ENCODE results near the gene ALDH3A1.
"Not testable (repeated sequence)": the region's sequence is repeated elsewhere in the genome, so short reads cannot be mapped to it uniquely, and the experiment has no call there.

Gene ALDH3A1

DNA sequence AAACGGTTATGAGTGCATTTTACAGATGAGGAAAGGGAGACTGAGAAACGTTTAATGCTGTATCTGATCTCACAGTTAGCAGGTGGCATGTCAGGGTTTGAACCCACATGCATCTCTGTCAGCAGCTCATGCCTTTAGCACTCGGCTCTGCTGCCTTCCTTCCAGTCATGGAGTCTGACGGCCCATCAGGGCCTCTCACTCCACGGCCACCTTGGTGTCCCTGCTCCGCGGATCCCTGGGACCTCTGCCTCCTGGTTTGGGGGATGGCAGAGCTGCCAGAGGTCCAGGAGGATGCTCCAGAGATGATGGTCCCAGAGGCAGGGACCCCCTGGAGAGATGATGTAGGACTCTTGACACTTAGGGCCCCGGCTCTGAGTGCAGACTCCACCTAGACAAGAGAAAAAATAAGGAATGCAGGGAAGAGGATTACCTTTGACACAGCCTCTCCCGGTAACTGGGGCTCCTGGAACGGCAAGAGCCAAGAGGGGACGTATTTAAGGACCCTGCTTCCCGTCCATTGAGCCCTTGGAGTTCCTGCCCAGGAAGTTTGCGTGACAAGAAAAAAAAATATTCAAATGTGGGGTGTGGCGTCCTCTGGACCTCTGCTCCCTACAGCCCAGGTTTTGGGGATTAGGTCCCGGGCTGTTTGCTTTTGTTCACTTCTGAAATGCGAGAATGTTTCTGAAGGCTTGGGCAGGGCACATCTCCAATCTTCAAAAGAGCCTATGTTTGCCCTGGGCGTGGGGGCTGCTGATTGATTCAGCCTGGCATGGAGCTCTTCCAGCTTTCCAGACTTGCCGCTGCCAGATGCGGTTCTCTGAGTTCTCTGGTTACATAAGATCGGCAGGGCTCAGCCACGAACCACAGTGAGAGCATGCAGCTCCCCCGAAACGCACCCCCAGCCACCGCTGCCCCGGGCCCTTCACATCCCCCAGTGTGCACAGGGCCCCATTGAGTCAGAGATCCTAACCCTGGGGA, at the start of gene ALDH3A1:
Gene ALDH3A1 (minus strand): TSS at position 470 of the 978 bp plus-strand sequence. CDS start 3,169 bp downstream, outside the sequence.
- DNase-seq, result no peak

DNA sequence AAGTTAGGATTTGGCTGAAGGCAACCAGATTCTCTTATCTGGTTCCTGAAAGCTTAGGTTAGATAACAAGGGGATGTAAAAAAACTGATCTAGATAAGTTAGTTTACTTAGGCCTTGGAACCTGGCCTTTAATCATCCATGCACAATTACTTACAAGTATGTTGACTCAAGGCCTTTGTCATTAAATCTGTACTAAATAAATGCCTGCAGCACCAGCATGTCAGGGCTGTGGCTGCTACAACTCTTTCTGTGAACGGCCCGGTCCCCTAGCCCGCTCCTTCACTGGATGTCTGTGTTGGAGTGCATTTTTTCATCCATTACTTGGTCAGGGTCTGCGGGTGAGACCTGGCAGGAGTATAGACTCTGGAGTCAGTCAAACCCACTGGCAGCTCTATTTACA, 48.4 kb upstream of the ALDH3A1 start:
- no peak for DNase-seq

DNA sequence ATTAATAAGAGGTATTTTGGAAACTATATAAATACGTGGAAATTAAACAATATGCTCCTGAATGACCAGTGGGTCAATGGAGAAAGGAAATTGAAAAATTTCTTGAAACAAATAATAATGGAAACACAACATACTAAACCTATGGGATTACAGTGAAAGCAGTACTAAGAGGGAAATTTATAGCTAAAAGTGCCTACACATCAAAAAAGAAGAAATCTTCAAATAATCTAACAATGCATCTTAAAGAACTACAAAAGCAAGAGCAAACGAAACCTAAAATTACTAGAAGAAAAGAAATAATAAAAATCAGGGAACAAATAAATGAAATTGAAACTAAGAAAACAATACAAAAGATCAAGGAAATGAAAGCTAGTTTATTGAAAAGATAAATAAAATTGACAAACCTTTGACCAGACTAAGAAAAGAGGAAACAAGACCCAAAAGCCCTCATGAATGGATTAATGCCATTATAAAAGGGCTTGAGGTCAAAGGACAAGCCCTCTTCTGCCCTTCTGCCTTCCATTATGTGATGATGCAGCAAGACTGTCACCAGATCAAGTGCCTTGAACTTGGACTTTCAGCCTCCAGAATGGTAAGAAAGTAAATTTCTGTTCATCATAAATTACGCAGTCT, 43.9 kb upstream of the ALDH3A1 start:
- no peak for DNase-seq

DNA sequence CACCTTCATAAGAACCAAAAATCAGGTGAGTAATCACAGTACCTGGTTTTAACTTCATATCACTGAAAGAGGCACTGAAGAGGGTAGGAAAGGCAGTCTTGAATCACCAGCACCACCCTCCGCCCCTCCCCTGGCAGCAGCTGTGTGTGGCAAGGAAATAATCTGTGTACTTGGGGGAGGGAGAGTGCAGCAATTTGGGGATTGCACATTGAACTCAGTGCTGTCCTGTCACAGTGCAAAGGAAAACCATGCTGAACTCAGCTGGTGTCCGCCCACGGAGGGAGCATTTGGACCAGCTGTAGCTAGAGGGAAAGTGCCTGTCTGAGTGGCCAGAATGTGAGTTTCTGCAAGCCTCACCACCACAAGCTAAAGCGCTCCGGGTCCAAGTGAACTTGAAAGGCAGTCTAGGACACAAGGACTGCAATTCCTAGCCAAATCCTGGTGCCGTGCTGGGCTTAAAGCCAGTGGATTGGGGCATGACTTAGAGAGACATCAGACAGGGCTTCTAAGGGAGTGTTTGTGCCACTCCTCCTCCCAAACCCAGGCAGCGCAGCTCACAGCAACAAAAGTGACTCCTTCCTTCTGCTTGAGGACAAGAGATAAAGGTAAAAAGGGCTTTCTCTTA, 39.7 kb upstream of the ALDH3A1 start:
- DNase-seq, result no peak

DNA sequence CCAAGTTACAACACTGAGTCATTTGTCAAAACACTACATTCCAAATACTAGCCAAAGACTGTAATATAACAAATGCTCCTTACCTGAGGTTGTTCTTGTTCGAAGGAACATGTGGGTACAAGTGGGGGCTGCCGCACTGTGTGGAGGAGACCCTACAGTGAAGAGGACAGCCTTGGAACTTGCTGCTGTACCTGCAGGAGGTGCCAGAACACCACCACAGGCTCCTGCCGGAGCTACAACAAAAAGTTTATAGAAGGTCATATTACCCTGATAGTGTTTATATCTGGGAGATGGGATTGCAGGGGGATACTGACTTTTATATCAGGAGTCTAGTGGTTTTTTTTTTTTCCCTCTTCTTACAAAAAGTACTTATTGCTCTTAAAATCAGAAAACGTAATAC, 37.8 kb upstream of the ALDH3A1 start:
- no peak for DNase-seq

DNA sequence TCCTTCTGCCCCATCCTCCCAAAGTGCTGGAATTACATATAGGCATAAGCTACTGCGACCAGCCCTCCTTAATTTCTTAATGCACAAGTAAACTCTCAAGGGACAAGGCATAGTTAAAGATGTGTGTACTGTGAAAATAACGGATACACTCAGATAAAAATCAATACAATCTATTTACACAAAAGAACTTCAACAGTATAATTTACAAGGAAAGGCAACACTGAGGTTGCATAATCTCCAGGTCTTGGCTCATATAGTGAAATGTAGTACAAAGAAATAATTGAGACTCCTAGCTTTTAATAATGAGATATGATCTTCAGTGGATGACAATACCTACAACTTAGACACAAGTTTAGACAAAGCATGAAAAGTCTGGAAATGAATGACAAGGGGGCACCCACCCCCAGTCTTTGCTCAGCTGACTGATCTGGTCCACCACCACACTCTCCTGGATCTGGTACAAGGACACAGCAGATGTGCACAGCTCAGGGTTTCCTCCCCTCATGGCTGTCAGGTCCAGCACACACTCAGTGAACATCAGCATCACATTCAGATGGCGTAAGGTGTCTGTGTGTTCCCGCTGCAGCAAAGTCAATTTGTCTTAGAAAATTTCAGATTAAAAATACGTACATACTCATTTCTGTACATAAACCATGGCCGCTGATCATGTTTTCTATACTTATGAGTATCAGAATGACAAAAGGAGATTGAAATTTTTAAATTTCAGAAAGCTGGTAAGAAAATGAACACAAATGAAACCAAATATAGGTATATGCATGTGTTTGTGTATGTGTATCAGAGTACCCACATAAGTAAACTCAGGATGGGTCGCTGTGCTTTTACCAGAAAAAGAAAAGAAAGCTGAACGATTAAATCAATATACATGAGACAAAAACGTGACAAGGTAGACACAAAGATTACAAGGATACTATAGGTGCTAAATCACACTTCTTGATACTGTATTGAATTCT, 33.7 kb upstream of the ALDH3A1 start:
- no peak for DNase-seq

DNA sequence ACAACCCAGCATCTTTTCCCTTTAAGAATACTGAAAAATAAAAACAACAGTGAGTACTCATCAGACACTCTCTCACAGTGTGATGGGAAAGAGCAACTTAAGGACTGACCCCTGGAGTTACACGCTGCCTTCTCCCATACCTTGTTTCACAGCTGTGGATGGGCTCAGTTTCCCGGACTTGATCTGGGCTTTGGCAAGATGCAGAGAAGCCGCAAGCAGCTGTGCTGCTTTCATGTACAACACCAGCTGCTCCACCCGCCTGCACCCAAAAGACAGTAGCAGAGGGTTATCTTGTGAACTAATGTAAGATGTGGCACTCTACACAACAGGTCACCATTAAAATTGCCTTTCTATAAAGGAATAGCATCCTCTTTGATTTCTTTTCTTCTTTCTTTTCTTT, 32.7 kb upstream of the ALDH3A1 start:
- DNase-seq, result no peak

DNA sequence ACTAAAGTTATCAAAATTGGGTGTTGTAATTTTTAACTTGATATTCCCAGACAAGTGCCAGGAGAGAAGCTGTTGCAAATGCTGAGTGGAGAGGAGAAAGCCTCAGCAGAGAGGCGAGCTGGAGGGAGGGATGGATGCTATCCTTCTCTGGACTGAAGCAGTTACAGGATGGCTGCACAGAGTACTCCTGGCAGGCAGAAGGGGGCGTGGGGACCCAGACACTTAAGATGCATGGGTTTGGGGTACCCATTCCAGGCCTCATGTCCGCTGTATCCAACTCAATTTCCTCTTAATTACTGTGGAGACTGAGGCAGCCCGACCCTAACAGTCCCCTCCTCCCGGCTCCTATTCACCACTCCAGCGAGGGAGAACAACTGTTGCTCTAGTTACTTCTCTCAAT, 25.4 kb upstream of the ALDH3A1 start:
- no peak for DNase-seq

DNA sequence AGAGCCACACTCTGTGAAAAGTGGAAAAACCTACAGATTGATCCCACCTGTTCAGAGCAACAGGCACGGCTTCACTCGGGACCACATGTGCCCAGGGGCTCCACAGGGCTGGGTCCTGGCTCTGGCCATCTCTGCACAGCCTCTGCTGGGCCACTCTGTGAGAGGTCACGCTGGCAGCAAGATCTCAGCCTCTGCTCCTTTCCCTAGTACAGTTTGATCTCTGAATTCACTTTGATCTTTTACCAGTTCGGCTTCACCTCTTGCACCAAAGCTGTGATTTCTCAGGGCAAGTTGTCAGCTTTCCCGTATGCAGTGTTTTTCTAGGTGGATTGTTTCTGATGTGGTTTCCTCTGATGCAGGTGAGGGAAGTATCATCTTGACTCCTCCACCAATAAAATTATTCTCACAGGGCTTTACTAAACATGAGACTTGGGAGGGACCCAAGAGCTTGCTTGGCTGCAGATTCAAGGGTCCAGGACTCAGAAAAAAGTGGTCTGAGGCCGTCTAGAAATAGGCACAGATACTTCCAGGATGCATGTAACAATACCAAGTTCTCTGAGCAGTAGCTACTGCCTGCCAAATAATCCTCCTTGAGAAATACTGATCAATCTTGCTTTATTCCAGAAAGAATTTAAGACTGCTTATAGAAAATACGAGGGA, 24.0 kb upstream of the ALDH3A1 start:
- DNase-seq, result no peak

DNA sequence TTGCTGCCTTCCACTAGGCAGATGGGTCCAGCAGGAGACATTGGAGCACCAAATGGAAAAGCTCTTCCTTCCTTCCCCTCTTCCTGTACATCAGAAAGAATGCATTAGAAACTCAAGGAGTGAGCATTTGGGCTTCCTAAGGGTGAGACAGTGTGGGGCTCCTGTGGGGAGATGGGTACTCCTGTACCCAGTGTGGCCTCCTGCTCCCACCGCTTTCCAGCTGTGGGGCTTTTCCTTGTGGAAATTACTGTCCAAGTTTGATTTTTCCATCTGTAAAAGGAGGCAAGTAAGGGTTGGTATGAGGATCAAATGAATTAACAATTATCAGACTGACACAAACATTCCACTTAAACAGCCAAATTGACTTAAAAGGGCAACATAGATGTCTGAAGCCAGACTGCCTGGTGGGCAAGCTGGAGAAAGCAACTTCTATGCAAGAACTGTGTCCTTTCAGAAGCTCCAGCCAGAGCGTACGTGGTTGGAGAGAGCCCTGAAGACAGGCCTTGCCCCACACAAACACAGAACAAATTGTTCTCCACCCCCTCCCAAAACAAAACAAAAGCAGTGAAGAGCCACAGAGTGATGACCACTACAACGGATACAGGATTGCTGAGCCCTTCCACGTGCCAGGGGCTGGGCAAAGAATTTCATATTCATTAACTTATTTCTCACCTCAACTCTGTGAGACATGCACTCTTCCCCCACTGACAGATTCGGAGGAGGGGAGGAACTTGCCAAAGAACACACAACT, 23.1 kb upstream of the ALDH3A1 start:
- DNase-seq, result no peak

DNA sequence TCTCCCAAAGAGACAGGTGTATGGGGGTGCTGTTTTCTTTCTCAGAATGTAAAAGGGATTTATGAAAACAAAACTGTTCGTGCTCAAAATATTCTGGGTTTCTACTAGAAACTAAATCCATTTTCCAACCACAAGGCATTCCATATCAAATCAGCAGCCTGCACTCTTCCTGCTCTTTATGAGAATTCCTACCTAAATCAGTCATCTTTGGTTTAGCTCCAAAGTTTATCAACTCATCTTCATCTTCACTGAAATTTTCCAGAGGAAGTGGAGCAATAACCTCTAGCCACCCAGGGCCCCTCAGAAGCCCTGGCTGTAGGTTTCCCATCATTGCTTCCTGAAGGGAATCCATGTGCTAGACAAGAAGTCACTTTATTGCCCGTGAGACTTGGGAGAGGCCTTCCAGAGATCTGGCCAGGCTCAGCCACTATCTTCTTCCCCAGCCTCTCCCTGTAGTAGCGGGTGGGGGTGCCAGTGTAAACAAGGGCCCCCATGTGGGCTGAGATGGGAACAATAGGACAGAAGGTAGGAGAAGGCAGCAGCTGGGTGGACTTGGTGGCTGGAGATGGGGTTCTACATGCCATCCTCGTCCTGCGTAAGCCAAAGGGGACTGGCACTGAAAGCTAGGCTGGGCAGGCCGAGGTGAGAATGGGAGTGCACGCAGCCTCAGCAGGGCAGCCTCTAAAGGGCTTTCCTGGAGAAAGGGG, 22.0 kb upstream of the ALDH3A1 start:
- DNase-seq, result no peak

DNA sequence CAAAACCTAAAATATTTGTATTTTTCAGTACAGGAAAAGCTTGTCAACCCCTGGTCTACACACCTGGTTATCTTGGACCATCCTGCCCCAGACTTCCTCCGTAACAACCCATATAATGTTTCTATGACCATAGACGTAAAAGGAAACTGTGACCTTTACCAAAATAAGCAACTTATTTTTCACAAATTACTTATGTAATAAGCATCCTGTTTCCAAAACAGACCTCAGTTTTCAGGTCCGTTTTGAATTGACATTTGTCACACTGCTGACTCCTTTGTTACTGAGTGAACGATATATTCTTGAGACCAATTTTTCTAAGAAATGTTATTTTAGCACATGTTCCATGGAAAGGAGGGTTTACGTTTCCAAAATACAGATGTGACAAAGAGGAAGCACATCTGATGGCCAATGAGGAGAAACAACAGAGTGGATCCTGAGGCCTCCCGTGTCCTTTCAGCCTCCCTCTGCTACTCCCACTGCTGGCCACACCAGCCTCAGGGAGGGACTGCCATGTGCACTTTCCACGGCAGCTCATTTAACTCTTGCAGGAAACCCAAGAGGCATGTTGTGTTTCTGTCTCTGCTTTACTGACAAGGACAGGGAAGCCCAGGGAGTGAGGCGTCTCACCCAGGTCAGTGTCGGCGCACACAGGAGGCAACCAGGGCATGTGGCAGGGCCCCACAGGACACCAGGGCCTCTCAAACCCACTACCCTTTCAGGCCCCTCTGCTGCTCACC, 20.1 kb upstream of the ALDH3A1 start:
- DNase-seq, result no peak

DNA sequence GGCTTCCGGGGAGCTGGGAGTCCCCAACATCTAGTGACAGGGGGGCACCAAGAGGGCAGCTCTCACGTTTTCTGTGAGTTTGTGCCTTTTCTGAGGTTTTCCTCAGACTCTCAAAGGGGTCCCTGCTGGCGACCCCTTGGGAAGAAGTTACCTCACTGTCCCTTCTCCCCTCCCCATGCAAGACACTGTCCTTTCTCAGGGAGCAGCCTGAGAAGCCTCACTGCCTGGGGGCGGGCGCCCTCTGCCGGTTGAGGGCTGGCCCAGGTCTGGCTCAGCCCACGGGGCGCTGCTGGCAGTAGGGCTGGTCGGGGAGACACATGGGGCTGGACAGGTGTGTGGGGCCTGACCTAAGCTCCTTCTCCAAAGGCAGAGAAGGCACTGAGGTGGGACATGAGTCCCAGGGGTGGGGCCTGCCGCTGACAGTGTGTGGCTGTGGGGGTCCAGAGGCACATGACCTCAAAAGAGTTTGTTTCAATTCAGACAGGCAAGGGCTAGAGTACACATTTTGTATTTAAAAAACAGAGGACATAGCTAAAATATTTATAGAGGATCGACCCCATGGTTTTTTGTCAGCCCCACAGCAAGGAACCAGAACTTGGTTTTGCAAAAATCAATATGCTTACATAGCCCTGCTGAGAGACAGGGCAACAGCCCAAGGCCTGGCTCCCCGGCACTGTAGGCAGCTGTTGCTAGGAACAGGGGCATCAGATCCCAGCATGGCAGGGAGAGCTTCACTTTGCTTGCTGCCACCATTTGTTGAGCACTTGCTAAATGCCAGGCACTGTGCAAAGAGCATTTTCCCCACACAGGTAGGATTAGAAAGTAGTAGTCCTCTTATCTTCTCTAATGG, 18.5 kb upstream of the ALDH3A1 start:
- DNase-seq, result no peak

DNA sequence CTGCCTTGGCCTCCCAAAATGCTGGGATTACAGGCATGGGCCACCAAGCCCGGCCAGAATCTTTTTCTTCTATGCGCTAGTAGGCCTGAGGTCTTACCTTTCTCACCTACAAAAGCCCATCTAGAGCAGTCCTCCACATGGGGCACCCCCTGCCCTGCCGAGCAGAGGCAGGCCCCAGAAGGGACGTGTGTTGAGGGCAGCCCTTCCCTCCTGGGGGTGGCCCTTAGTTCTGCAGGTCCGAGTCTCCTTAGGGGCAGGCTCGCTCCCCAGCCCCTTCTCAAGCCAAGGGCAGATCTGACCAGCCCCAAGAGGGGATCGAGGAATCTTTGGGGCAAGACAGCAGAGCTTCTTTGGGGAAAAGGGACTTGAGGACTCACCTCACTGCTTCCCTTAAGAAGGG, 17.9 kb upstream of the ALDH3A1 start:
- no peak for DNase-seq

DNA sequence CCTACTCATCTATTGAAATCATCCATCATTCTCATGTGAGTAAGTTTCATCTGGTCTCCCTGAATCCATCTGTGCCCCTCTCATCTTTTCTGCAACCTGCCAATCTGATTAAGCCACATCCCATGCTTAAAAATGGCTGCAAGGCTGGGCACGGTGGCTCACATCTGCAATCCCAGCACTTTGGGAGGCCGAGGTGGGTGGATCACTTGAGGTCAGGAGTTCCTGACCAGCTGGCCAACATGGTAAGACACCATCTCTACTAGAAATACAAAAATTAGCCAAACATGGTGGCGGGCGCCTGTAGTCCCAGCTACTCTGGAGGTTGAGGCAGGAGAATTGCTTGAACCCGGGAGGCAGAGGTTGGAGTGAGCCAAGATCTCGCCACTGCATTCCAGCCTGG, 15.9 kb upstream of the ALDH3A1 start:
- DNase-seq, result not testable (repeated sequence)

DNA sequence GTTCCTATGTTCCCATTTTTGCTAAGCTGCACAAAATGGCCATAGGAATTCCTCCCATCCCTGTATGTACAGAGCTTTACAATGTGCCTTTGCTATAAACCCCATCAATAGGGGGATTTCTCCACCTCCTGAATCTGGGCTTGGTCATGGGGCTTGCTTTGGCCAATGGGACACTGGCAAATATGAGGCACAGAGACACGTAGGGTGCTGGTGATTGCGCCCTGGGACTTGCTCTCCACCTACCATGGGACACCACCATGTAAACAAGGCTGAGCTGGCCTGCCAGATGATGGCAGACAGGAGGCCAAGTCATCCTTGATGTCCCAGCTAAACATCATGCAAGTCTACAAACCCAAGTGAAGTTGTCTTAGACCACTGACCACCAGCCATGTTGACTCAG, 15.3 kb upstream of the ALDH3A1 start:
- DNase-seq, result no peak

DNA sequence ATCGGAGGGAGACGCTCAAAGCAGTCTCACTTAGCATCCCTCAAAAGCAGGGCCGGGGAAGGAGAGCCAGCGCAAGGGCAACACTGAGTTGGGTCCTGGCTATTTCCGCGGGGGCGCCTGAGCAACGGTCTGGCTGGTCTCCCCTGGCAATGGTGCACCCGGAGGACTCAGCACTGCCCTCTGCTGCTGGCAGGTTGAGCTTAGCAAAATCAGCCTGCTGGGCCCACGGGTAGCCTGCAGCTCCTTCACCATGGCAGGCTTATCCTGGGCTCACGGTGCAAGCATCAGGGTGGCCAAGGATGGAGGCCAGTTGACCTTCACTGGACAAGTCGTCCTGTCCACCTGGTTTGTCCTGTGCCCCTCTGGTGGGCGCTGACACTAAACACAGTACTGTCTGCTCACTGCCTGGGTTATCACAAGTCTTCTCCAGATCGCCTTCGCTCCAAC, 14.4 kb upstream of the ALDH3A1 start:
- DNase-seq, result no peak

DNA sequence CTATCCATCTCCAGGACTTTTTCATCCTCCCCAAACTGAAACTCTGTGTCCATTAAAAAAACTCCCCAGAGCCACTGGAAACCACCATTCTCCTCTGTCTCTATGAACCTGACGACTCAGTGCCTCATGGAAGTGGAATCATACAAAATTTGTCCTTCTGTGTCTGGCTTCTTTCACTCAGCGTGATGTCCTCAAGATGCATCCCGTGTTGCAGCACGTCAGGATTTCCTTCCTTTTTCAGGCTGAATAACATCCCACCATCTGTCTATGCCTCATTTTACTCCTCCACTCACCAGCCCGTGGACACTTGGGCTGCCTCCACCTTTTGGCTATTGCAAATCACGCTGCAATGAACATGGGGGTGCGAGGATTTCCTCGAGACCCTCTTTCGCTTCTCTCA, 12.6 kb upstream of the ALDH3A1 start:
- DNase-seq, result no peak

Data from NCI-H2081 treated with DMSO at 0.1 percent for 48 hours (cell line).